LNCAP (cell line): ENCODE measurements around the gene GAS6.

Source experiments
- CTCF ChIP-seq: fragments of 450-650 bp; IDR thresholded peaks from 2 replicates; pipeline ENCODE4 v1.5.1; 2017; ENCODE audit warnings: mild to moderate bottlenecking

GAS6 gene

GRCh38 chr13:113903912-113904311, 40.0 kb upstream of the GAS6 start:
- no peak for TF ChIP-seq CTCF

GRCh38 chr13:113902986-113903775, 39.3 kb upstream of the GAS6 start:
- no peak for TF ChIP-seq CTCF

- no peak for TF ChIP-seq CTCF
These were observed 38.6 kb upstream of the GAS6 start for GRCh38 chr13:113902481-113902880.

- no peak for TF ChIP-seq CTCF
These were observed 37.8 kb upstream of the GAS6 start for GRCh38 chr13:113901642-113902041.

GRCh38 chr13:113901231-113901630, 37.4 kb upstream of the GAS6 start:
- no peak for TF ChIP-seq CTCF

GRCh38 chr13:113900646-113901045, 36.8 kb upstream of the GAS6 start:
- TF ChIP-seq CTCF = no peak

GRCh38 chr13:113898391-113898790, 34.5 kb upstream of the GAS6 start:
- TF ChIP-seq CTCF = no peak

- TF ChIP-seq CTCF = no peak
These were observed 34.1 kb upstream of the GAS6 start for GRCh38 chr13:113897966-113898365.
